ENCODE data around the gene C12orf42. TPM values are rescaled to one million over a fixed set of nuclear protein-coding genes. Genes with fewer than 3 reads are reported as not detected.

C12orf42 gene
- total and polyA plus RNA-seq, 2 of the 4 experiments (the other 2 are of a cell fraction), result not detected

DNA sequence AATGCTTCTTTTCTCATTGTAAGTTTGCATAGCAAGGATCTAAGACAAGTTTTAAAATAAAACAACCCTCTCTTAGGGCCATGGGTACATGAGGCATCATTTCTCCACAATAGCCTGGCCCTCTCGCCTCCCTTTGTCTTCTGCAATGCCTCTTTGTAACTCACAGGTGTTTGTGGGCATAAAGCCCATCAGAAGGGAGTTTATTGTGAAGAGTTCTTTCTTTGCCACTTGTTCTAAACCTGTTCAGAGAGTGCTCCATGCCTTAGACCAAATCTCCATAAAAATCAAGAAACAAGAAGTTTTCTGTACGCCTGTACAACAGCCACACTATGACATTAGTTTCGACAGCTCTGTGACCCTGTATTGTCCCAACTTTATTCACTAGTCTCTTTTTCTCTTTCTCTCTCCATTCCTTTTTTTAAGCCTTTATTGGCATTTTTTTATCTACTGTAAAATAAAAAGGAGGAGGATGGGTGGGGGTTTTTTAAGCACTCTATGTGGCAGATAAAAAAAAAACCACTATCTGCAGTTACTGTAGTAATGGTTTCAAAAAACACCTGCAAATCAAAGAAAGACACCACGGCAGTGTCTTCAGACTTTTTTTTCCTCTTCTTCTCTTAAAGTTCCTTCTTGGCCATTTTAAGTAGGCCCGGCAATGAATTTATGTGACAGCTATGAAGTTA, 1.6 kb downstream of the C12orf42 start:
- H3K18ac ChIP-seq (ENCODE audit: low read depth, low read length), result no peak overlapping the region
- intact Hi-C loops (cut with micrococcal nuclease), result no loop called here
- H2BK20ac ChIP-seq (ENCODE audit: low read depth, low read length), result no peak overlapping the region
- no peak overlapping the region for H2AK5ac ChIP-seq (ENCODE audit: low read depth, low read length)
- DNase-seq, result no peak
- no peak for ATAC-seq (ENCODE audit: low read depth)
- no peak overlapping the region for H2BK120ac ChIP-seq (ENCODE audit: low read depth, low read length)
- no peak overlapping the region for H2BK5ac ChIP-seq (ENCODE audit: low read depth, low read length, poor library complexity, severe bottlenecking)
- no peak for TF ChIP-seq MAFK (IDR thresholded peaks at IDR 0.05; ENCODE audit: low read depth, low read length)
- no peak for TF ChIP-seq USF2 (IDR thresholded peaks at IDR 0.05; ENCODE audit: low read depth, low read length)
- no peak for TF ChIP-seq MAZ (IDR thresholded peaks at IDR 0.05; ENCODE audit: borderline replicate concordance, low read depth, low read length)
- TF ChIP-seq RFX5 (IDR thresholded peaks at IDR 0.05; ENCODE audit: low read depth, low read length), result no peak
- TF ChIP-seq, protein P1, sequence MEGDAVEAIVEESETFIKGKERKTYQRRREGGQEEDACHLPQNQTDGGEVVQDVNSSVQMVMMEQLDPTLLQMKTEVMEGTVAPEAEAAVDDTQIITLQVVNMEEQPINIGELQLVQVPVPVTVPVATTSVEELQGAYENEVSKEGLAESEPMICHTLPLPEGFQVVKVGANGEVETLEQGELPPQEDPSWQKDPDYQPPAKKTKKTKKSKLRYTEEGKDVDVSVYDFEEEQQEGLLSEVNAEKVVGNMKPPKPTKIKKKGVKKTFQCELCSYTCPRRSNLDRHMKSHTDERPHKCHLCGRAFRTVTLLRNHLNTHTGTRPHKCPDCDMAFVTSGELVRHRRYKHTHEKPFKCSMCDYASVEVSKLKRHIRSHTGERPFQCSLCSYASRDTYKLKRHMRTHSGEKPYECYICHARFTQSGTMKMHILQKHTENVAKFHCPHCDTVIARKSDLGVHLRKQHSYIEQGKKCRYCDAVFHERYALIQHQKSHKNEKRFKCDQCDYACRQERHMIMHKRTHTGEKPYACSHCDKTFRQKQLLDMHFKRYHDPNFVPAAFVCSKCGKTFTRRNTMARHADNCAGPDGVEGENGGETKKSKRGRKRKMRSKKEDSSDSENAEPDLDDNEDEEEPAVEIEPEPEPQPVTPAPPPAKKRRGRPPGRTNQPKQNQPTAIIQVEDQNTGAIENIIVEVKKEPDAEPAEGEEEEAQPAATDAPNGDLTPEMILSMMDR (conservative IDR thresholded peaks at IDR 0.05; ENCODE audit: low read depth, low read length), result no peak
- TF ChIP-seq POLR2A (IDR thresholded peaks at IDR 0.05; ENCODE audit: low read depth, low read length), result no peak
- no peak for TF ChIP-seq ELK1 (IDR thresholded peaks at IDR 0.05; ENCODE audit: borderline replicate concordance, low read depth, low read length)
- no peak overlapping the region for H4K91ac ChIP-seq (ENCODE audit: insufficient read depth, low read depth, low read length)
- no peaks in the 10 kb centered on the region for H3K4me1 ChIP-seq (ENCODE audit: control insufficient read depth, insufficient read depth, low read length)
- H3K4ac ChIP-seq (ENCODE audit: low read depth, low read length), result no peak overlapping the region
- no peak overlapping the region for H3K56ac ChIP-seq (ENCODE audit: extremely low read depth, insufficient read depth, low read length)
- no peaks in the 10 kb centered on the region for H3K9me1 ChIP-seq (ENCODE audit: insufficient read depth, low read length)
- H3K4me2 ChIP-seq (ENCODE audit: low read depth, low read length), result no peak overlapping the region
- dilution Hi-C loops (cut with HindIII; ENCODE audit: low sequenced_read_pairs, unreplicated experiment), result no loop called here
- H3K79me1 ChIP-seq (ENCODE audit: low read depth in 1 of 2, low read length in 2 of 2), result no peaks in the 10 kb centered on the region
- ChIA-PET CTCF (interaction anchor here (0.6 kb wide), 1 partner anchor 29 kb away, joined by 4 read pairs; no protein-coding TSS in a partner anchor), POLR2A (ENCODE audit: unreplicated experiment) (no interaction called here)
- no peak overlapping the region for H2AK9ac ChIP-seq (replicated peaks; ENCODE audit: low read depth, low read length, poor library complexity)
- H3K4me3 ChIP-seq (ENCODE audit: insufficient read depth, low read depth, low read length), result no peak overlapping the region
- no peak overlapping the region for H3K9ac ChIP-seq (ENCODE audit: low read depth, low read length)
- no peak overlapping the region for H2BK15ac ChIP-seq (ENCODE audit: low read depth, low read length)
- no peak overlapping the region for H3K14ac ChIP-seq (replicated peaks; ENCODE audit: low read depth, low read length)
- in situ Hi-C loops (cut with MboI; ENCODE audit: low sequenced_read_pairs), result no loop called here
- BruUV-seq (replicated peaks), result no TSS peak
- H3K23ac ChIP-seq (ENCODE audit: low read depth, low read length), result no peak overlapping the region
- H3K36me3 ChIP-seq (ENCODE audit: control insufficient read depth, insufficient read depth, low read length), result no peaks in the 10 kb centered on the region
- peaks cover 2% of the 10 kb centered on the region for H3K27me3 ChIP-seq (ENCODE audit: control insufficient read depth, insufficient read depth, low read length)
- H2AFZ ChIP-seq (replicated peaks; ENCODE audit: low read length, poor library complexity), result no peak overlapping the region
- H4K8ac ChIP-seq (ENCODE audit: low read depth in 2 of 2, low read length in 2 of 2), result no peak overlapping the region
- no peaks in the 10 kb centered on the region for H4K20me1 ChIP-seq (ENCODE audit: insufficient read depth, low read length)
- no CpG with 5 or more reads among the region's 5 CpGs for WGBS, 2 experiments (ENCODE audit: extremely low coverage in 2 of 2, insufficient read length in 1 of 2)
- H3K9me3 ChIP-seq (ENCODE audit: control insufficient read depth, insufficient read depth, low read length), result peaks cover 2% of the 10 kb centered on the region; the same call in 1 of the 2 replicates
- H3K27ac ChIP-seq (ENCODE audit: insufficient read depth, low read length), result no peak overlapping the region
- no peak overlapping the region for H4K5ac ChIP-seq (ENCODE audit: low read depth, low read length)

All from IMR-90 (cell line).